HepG2 (cell line): Measurements from ENCODE around the gene TIMP3.

Experiments used
- CTCF ChIP-seq: sonication (generic); formaldehyde crosslinking; IDR thresholded peaks from 2 replicates; pipeline ENCODE4 v1.5.0; 2020; ENCODE audit warnings: mild to moderate bottlenecking, missing genetic modification reagents, moderate library complexity
- HMGXB4 ChIP-seq, 2 experiments: sonication (generic) in 1 of 2; formaldehyde crosslinking in 1 of 2; IDR thresholded peaks; 2 replicates each; pipeline versions ENCODE4 v1.4.0 to v1.6.1; 2018 to 2020; ENCODE audit warnings: missing genetic modification reagents in 2 of 2, borderline replicate concordance in 1 of 2, low read depth in 1 of 2, mild to moderate bottlenecking in 1 of 2, missing biosample characterization in 1 of 2
- KAT2B ChIP-seq: fragments of 150-350 bp; IDR thresholded peaks from 2 replicates; pipeline ENCODE4 v1.6.1; 2014; ENCODE audit warnings: low read depth, low read length, borderline replicate concordance
- KDM5A ChIP-seq: fragments of 200-600 bp; sonication (generic); IDR thresholded peaks from 2 replicates; pipeline ENCODE4 v1.7.0; 2018; ENCODE audit warnings: antibody characterized with exemption, mild to moderate bottlenecking, low read length, borderline replicate concordance
- MEIS2 ChIP-seq: sonication (generic); formaldehyde crosslinking; IDR thresholded peaks from 2 replicates; pipeline ENCODE4 v1.9.0; 2021; ENCODE audit warnings: mild to moderate bottlenecking, missing genetic modification reagents
- TCF7 ChIP-seq: sonication (generic); IDR thresholded peaks from 2 replicates; pipeline ENCODE4 v1.6.1; 2016; ENCODE audit warnings: antibody characterized with exemption, low read depth
- U2AF1 ChIP-seq: fragments of 200-400 bp; formaldehyde crosslinking; optimal IDR thresholded peaks from 2 replicates; pipeline ENCODE3; 2017; ENCODE audit warnings: mild to moderate bottlenecking, low read depth, low read length
- ZNF276 ChIP-seq: sonication (generic); formaldehyde crosslinking; IDR thresholded peaks from 2 replicates; pipeline ENCODE4 v1.4.0; 2020; ENCODE audit warnings: mild to moderate bottlenecking, low read depth, missing genetic modification reagents
- ZNF510 ChIP-seq: sonication (generic); formaldehyde crosslinking; IDR thresholded peaks from 2 replicates; pipeline ENCODE4 v1.4.0; 2020; ENCODE audit warnings: low read depth, mild to moderate bottlenecking, missing genetic modification reagents

- TF ChIP-seq ZNF510 = no peak
- TF ChIP-seq HMGXB4 (CRISPR knock-in tag; IDR thresholded peaks at IDR 0.05; ENCODE audit: borderline replicate concordance in 1 of 2, low read depth in 1 of 2) = no peak
- no peak for TF ChIP-seq ZNF276 (CRISPR knock-in tag)
- no peak for TF ChIP-seq CTCF (CRISPR knock-in tag)
- TF ChIP-seq TCF7 = no peak
- no peak for TF ChIP-seq MEIS2 (CRISPR knock-in tag)
- no peak for TF ChIP-seq U2AF1
- TF ChIP-seq KAT2B = no peak
- no peak for TF ChIP-seq KDM5A
Measured at GRCh38 chr22:32791485-32791884, 10.0 kb upstream of the TIMP3 start.
